ENCODE results near the gene ANO10. TPM values are rescaled to one million over a fixed set of nuclear protein-coding genes. Genes with fewer than 3 reads are reported as not detected.
"Not testable (repeated sequence)": the region's sequence is repeated elsewhere in the genome, so short reads cannot be mapped to it uniquely, and the experiment has no call there.

Gene ANO10
- total RNA-seq, 2 donors from 2014 or later: 83.8 to 112 TPM

DNA sequence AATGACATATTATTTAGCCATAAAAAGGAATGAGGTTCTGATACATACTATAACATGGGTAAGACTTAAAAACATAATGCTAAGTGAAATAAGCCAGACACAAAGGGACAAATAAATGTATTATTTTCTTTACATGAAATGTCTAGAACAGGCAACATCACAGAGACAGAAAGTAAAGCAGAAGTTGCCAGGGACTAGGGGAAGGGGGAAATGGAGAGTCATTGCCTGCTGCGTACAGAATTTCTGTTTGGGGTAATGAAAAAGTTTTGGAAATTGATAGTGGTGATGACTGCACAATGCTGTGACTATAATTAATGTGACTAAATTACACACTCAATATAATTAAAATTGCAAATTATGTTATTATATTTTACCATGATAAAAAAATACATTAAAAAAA, 99.9 kb downstream of the ANO10 start:
- H3K4me3 ChIP-seq (ENCODE audit: low read length): no peak overlapping the region
- DNase-seq: no peak
- no peak overlapping the region for H3K27ac Mint-ChIP-seq
- no peaks in the 10 kb centered on the region for H3K4me1 ChIP-seq (ENCODE audit: control insufficient read depth, insufficient read depth, low read length)
- H3K4me3 Mint-ChIP-seq: no peak overlapping the region
- WGBS, 2 experiments (ENCODE audit: insufficient coverage in 1 of 2, insufficient read length in 1 of 2): 100% methylated on average over 1 of the region's 1 CpG; no CpG with 5 or more reads in 1 of the 2 experiments
- no peak overlapping the region for H3K9ac ChIP-seq (ENCODE audit: extremely low read depth, low read length, poor library complexity, severe bottlenecking)
- TF ChIP-seq CTCF (conservative IDR thresholded peaks at IDR 0.05): no peak
- no peaks in the 10 kb centered on the region for H3K27me3 ChIP-seq (ENCODE audit: control insufficient read depth, insufficient read depth, low read length, poor library complexity, severe bottlenecking)
- H3K36me3 ChIP-seq (ENCODE audit: control insufficient read depth, insufficient read depth, low read length): peaks cover 31% of the 10 kb centered on the region
- H3K9me3 ChIP-seq (ENCODE audit: control insufficient read depth, low read length): peaks cover 37% of the 10 kb centered on the region
- H3K27me3 Mint-ChIP-seq (ENCODE audit: insufficient read depth): peaks cover 3% of the 10 kb centered on the region
- peaks cover 45% of the 10 kb centered on the region for H3K36me3 Mint-ChIP-seq (ENCODE audit: low read depth)
- H3K4me1 Mint-ChIP-seq: peaks cover 3% of the 10 kb centered on the region
- no peak overlapping the region for H3K27ac ChIP-seq (ENCODE audit: low read depth, low read length)
- peaks cover 30% of the 10 kb centered on the region for H3K9me3 Mint-ChIP-seq

DNA sequence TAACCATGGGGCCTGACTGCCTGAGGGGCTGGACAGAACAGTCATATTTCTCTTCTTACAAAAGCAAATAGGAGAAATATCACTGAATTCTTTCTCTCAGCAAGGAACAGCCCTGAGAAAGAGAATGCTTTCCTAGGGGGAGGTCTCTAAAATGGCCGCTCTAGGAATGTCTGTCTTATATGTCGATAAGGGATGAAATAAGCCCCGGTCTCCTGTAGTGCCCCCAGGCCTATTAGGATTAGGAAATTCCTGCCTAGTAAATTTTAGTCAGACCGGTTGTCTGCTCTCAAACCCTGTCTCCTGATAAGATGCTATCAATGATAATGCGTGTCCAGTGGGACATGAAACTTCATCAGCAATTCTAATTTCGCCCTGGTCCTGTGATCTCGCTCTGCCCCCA, 103.3 kb downstream of the ANO10 start:
- not testable (repeated sequence) for H3K27ac Mint-ChIP-seq; H3K9ac ChIP-seq (ENCODE audit: extremely low read depth, low read length, poor library complexity, severe bottlenecking); DNase-seq; H3K4me1 Mint-ChIP-seq; H3K27me3 ChIP-seq (ENCODE audit: control insufficient read depth, insufficient read depth, low read length, poor library complexity, severe bottlenecking); H3K27me3 Mint-ChIP-seq (ENCODE audit: insufficient read depth); H3K4me3 Mint-ChIP-seq; H3K27ac ChIP-seq (ENCODE audit: low read depth, low read length); H3K4me1 ChIP-seq (ENCODE audit: control insufficient read depth, insufficient read depth, low read length); H3K4me3 ChIP-seq (ENCODE audit: low read length)
- peaks cover 37% of the 10 kb centered on the region for H3K9me3 ChIP-seq (ENCODE audit: control insufficient read depth, low read length)
- H3K9me3 Mint-ChIP-seq: peaks cover 30% of the 10 kb centered on the region
- peaks cover 43% of the 10 kb centered on the region for H3K36me3 ChIP-seq (ENCODE audit: control insufficient read depth, insufficient read depth, low read length)
- WGBS, 2 experiments (ENCODE audit: insufficient coverage in 1 of 2, insufficient read length in 1 of 2): 94 to 100% methylated on average over 6 to 7 of the region's 7 CpGs
- peaks cover 51% of the 10 kb centered on the region for H3K36me3 Mint-ChIP-seq (ENCODE audit: low read depth)

DNA sequence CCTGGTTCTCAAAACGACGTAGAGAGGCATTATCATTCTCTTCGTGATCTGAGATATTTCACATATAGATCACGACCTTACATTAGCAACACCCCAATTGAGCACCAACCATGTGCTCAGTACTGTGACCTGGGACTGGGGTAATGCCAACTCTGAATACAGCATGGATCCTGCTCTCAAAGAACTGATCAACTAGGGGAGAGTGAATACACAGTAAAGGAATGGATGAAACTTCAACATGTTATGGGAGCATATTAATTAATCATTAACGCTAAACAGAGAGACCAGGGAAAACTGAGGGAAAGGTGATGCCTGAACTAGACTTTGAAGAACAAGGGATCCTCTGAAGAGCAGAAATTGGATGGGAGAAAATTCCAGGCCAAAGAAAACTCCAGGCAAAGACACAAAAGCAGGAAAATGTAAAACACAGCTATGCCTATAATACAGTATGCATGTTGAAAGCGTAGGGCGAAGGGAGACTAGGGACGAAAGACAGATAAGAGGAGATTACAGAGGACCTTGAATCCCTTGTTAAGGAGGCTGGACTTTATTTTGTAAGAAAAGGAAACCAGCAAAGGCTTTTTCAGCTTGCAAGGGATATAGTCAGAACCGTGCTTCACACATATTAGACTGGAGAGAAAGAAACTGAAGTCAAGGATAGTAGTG, 105.7 kb downstream of the ANO10 start:
- Histone ChIP-seq H3K27ac (ENCODE audit: low read depth, low read length) (no peak overlapping the region), H3K9ac (ENCODE audit: extremely low read depth, low read length, poor library complexity, severe bottlenecking) (no peak overlapping the region), H3K4me1 (ENCODE audit: control insufficient read depth, insufficient read depth, low read length) (peaks cover 5% of the 10 kb centered on the region), H3K27me3 (ENCODE audit: control insufficient read depth, insufficient read depth, low read length, poor library complexity, severe bottlenecking) (no peaks in the 10 kb centered on the region), H3K36me3 (ENCODE audit: control insufficient read depth, insufficient read depth, low read length) (peaks cover 37% of the 10 kb centered on the region), H3K9me3 (ENCODE audit: control insufficient read depth, low read length) (peaks cover 30% of the 10 kb centered on the region), H3K4me3 (ENCODE audit: low read length) (no peak overlapping the region)
- TF ChIP-seq CTCF (conservative IDR thresholded peaks at IDR 0.05): no peak
- peaks cover 27% of the 10 kb centered on the region for H3K9me3 Mint-ChIP-seq
- no peaks in the 10 kb centered on the region for H3K27me3 Mint-ChIP-seq (ENCODE audit: insufficient read depth)
- no peak overlapping the region for H3K4me3 Mint-ChIP-seq
- no peak for DNase-seq
- H3K27ac Mint-ChIP-seq: no peak overlapping the region
- WGBS, 2 experiments (ENCODE audit: insufficient coverage in 1 of 2, insufficient read length in 1 of 2): 93 to 98% methylated on average over 5 to 9 of the region's 9 CpGs
- peaks cover 47% of the 10 kb centered on the region for H3K36me3 Mint-ChIP-seq (ENCODE audit: low read depth)
- H3K4me1 Mint-ChIP-seq: peaks cover 12% of the 10 kb centered on the region
